Measurements from ENCODE around the gene ATXN1.

Gene ATXN1

GRCh38 chr6:16567071-16567470 lies 194.2 kb downstream of the ATXN1 start:
- Histone ChIP-seq H3K27ac (ENCODE audit: low read depth, low read length) (no peak overlapping the region), H3K9ac (ENCODE audit: low read length) (no peak overlapping the region), H3F3A (ENCODE audit: insufficient read depth) (no peaks in the 10 kb centered on the region), H3K4me2 (ENCODE audit: low read depth, low read length, poor library complexity, severe bottlenecking) (no peak overlapping the region), H3K4me3 (ENCODE audit: insufficient read depth, low read length, poor library complexity, severe bottlenecking) (no peak overlapping the region), H3K9me3 (ENCODE audit: insufficient read depth, low read length) (no peaks in the 10 kb centered on the region), H4K20me1 (ENCODE audit: low read depth, low read length) (no peaks in the 10 kb centered on the region), H3K36me3 (ENCODE audit: low read length) (no peaks in the 10 kb centered on the region), H3K9me2 (replicated peaks; ENCODE audit: insufficient read depth, low read length) (0 out of 2 replicates have a peak, but pooled peaks cover 3% of the 10 kb centered on the region), H2AFZ (ENCODE audit: low read depth, low read length, severe bottlenecking) (no peak overlapping the region), H3K27me3 (ENCODE audit: low read length) (no peaks in the 10 kb centered on the region), H3K79me2 (ENCODE audit: insufficient read depth, low read length) (no peaks in the 10 kb centered on the region)
- TF ChIP-seq CTCF (IDR thresholded peaks at IDR 0.05; ENCODE audit: insufficient read depth, low read length, poor library complexity, severe bottlenecking) (no peak), EZH2phosphoT487 (conservative IDR thresholded peaks at IDR 0.05; ENCODE audit: low read length) (no peak)

- no peak overlapping the region for H2AFZ ChIP-seq (ENCODE audit: low read depth, low read length, severe bottlenecking)
- no peaks in the 10 kb centered on the region for H3K79me2 ChIP-seq (ENCODE audit: insufficient read depth, low read length)
- no peaks in the 10 kb centered on the region for H3K36me3 ChIP-seq (ENCODE audit: low read length)
- no peak for TF ChIP-seq EZH2phosphoT487 (conservative IDR thresholded peaks at IDR 0.05; ENCODE audit: low read length)
- no peak for TF ChIP-seq CTCF (IDR thresholded peaks at IDR 0.05; ENCODE audit: insufficient read depth, low read length, poor library complexity, severe bottlenecking)
- no peaks in the 10 kb centered on the region for H3K9me3 ChIP-seq (ENCODE audit: insufficient read depth, low read length)
- no peaks in the 10 kb centered on the region; the same call in 1 of the 2 replicates for H3K27me3 ChIP-seq (ENCODE audit: low read length)
- H3K4me2 ChIP-seq (ENCODE audit: low read depth, low read length, poor library complexity, severe bottlenecking), result no peak overlapping the region
- no peak overlapping the region for H3K27ac ChIP-seq (ENCODE audit: low read depth, low read length)
- H3K9me2 ChIP-seq (replicated peaks; ENCODE audit: insufficient read depth, low read length), result no peaks in the 10 kb centered on the region
- no peak overlapping the region for H3K4me3 ChIP-seq (ENCODE audit: insufficient read depth, low read length, poor library complexity, severe bottlenecking)
- no peaks in the 10 kb centered on the region for H3F3A ChIP-seq (ENCODE audit: insufficient read depth)
- no peak overlapping the region for H3K9ac ChIP-seq (ENCODE audit: low read length)
- H4K20me1 ChIP-seq (ENCODE audit: low read depth, low read length), result no peaks in the 10 kb centered on the region
These were observed 196.8 kb downstream of the ATXN1 start for GRCh38 chr6:16564436-16564835.

GRCh38 chr6:16563628-16564240 lies 197.5 kb downstream of the ATXN1 start:
- H3K9me2 ChIP-seq (replicated peaks; ENCODE audit: insufficient read depth, low read length), result no peaks in the 10 kb centered on the region
- H4K20me1 ChIP-seq (ENCODE audit: low read depth, low read length), result no peaks in the 10 kb centered on the region
- H3K4me2 ChIP-seq (ENCODE audit: low read depth, low read length, poor library complexity, severe bottlenecking), result no peak overlapping the region

More at GRCh38 chr6:16563628-16564240, 197.5 kb downstream of the ATXN1 start:
- H3K27ac ChIP-seq (ENCODE audit: low read depth, low read length), result no peak overlapping the region
- H3F3A ChIP-seq (ENCODE audit: insufficient read depth), result no peaks in the 10 kb centered on the region
- H2AFZ ChIP-seq (ENCODE audit: low read depth, low read length, severe bottlenecking), result no peak overlapping the region
- no peak overlapping the region for H3K9ac ChIP-seq (ENCODE audit: low read length)
- no peaks in the 10 kb centered on the region for H3K79me2 ChIP-seq (ENCODE audit: insufficient read depth, low read length)
- TF ChIP-seq CTCF (IDR thresholded peaks at IDR 0.05; ENCODE audit: insufficient read depth, low read length, poor library complexity, severe bottlenecking) (no peak), EZH2phosphoT487 (conservative IDR thresholded peaks at IDR 0.05; ENCODE audit: low read length) (no peak)
- no peaks in the 10 kb centered on the region for H3K9me3 ChIP-seq (ENCODE audit: insufficient read depth, low read length)
- H3K36me3 ChIP-seq (ENCODE audit: low read length), result no peaks in the 10 kb centered on the region
- H3K4me3 ChIP-seq (ENCODE audit: insufficient read depth, low read length, poor library complexity, severe bottlenecking), result no peak overlapping the region
- no peaks in the 10 kb centered on the region; the same call in 1 of the 2 replicates for H3K27me3 ChIP-seq (ENCODE audit: low read length)
